GM23338 (cell line): ENCODE measurements around the gene DPT. TPM values are rescaled to one million over a fixed set of nuclear protein-coding genes. Genes with fewer than 3 reads are reported as not detected.

Source experiments
- ATAC-seq: fragments of 200-7000 bp; cut with Tn5 transposase; 3 replicates; pipeline ENCODE4 v1.9.1; 2020
- DNase-seq: peaks from one replicate; pipeline ENCODE4 v3.0.0-alpha.2; 2015; ENCODE audit warnings: low spot score
- H2AFZ ChIP-seq: fragments of 200-600 bp; sonication (generic); 2 replicates; pipeline ENCODE4 v1.8.0; 2016; ENCODE audit warnings: antibody characterized with exemption, mild to moderate bottlenecking, moderate library complexity
- H3F3A ChIP-seq: fragments of 200-600 bp; sonication (generic); replicated peaks from 2 replicates; pipeline ENCODE4 v1.8.0; 2017; ENCODE audit warnings: antibody characterized with exemption, mixed run types, low read depth
- H3K27ac ChIP-seq: fragments of 200-600 bp; sonication (generic); 2 replicates; pipeline ENCODE4 v1.6.1; 2016; ENCODE audit warnings: low read depth
- H3K27me3 ChIP-seq: fragments of 200-600 bp; sonication (generic); 2 replicates; pipeline ENCODE4 v1.8.0; 2016; ENCODE audit warnings: mild to moderate bottlenecking, mixed run types, moderate library complexity; ENCODE audit not compliant: insufficient read depth
- H3K36me3 ChIP-seq: fragments of 200-600 bp; sonication (generic); 2 replicates; pipeline ENCODE4 v1.8.0; 2016; ENCODE audit warnings: mild to moderate bottlenecking; ENCODE audit not compliant: insufficient read depth
- H3K4me1 ChIP-seq: fragments of 200-600 bp; sonication (generic); 2 replicates; pipeline ENCODE4 v1.8.0; 2016; ENCODE audit warnings: mild to moderate bottlenecking, moderate library complexity; ENCODE audit not compliant: insufficient read depth
- H3K4me2 ChIP-seq: fragments of 200-600 bp; sonication (generic); 2 replicates; pipeline ENCODE4 v1.7.1; 2017; ENCODE audit warnings: mixed run types
- H3K4me3 ChIP-seq: fragments of 200-600 bp; sonication (generic); 2 replicates; pipeline ENCODE4 v1.6.1; 2016; ENCODE audit warnings: mixed run types
- H3K79me2 ChIP-seq: fragments of 200-600 bp; sonication (generic); replicated peaks from 2 replicates; pipeline ENCODE4 v1.8.0; 2017; ENCODE audit warnings: mild to moderate bottlenecking; ENCODE audit not compliant: insufficient read depth
- H3K9me2 ChIP-seq: fragments of 200-600 bp; sonication (generic); 2 replicates; pipeline ENCODE4 v1.8.0; 2017; ENCODE audit not compliant: insufficient read depth
- H4K20me1 ChIP-seq: fragments of 200-600 bp; sonication (generic); replicated peaks from 2 replicates; pipeline ENCODE4 v1.8.0; 2017; ENCODE audit warnings: mild to moderate bottlenecking; ENCODE audit not compliant: insufficient read depth
- H3K27ac Mint-ChIP-seq: 2 replicates; pipeline ENCODE4 v1.8.0; 2020; ENCODE audit warnings: inconsistent platforms, mild to moderate bottlenecking, moderate library complexity, mixed read lengths
- H3K27me3 Mint-ChIP-seq: 3 replicates; pipeline ENCODE4 v1.8.0; 2022; ENCODE audit warnings: low read depth, mild to moderate bottlenecking, moderate library complexity, mixed read lengths, inconsistent platforms; ENCODE audit not compliant: insufficient read depth, poor library complexity
- H3K36me3 Mint-ChIP-seq: 3 replicates; pipeline ENCODE4 v1.8.0; 2021; ENCODE audit warnings: low read depth, mild to moderate bottlenecking, inconsistent platforms, moderate library complexity, mixed read lengths
- H3K4me1 Mint-ChIP-seq: 3 replicates; pipeline ENCODE4 v1.8.0; 2020; ENCODE audit warnings: mild to moderate bottlenecking, inconsistent platforms, mixed read lengths
- H3K4me3 Mint-ChIP-seq: 3 replicates; pipeline ENCODE4 v1.8.0; 2021; ENCODE audit warnings: moderate library complexity, mild to moderate bottlenecking, inconsistent platforms, mixed read lengths
- H3K9me3 Mint-ChIP-seq: 3 replicates; pipeline ENCODE4 v1.8.0; 2020; ENCODE audit warnings: moderate library complexity, mild to moderate bottlenecking, inconsistent platforms, mixed read lengths
- CREB1 ChIP-seq: fragments of 250-450 bp; sonication (Bioruptor Pico); IDR thresholded peaks from 2 replicates; pipeline ENCODE4 v1.5.0; 2020; ENCODE audit warnings: low read depth, mild to moderate bottlenecking, moderate library complexity
- CTCF ChIP-seq, 2 experiments: fragments of 200-600 bp in 1 of 2; sonication (generic) in 1 of 2; conservative IDR thresholded peaks; 2 replicates each; pipeline versions ENCODE4 v1.5.1 to v1.6.1; 2016 to 2017; ENCODE audit warnings: antibody characterized with exemption in 2 of 2, low read depth in 2 of 2, mild to moderate bottlenecking in 2 of 2, moderate library complexity in 1 of 2
- ETS1 ChIP-seq: IDR thresholded peaks from 2 replicates; pipeline ENCODE4 v1.6.1; 2016; ENCODE audit warnings: antibody characterized with exemption
- EZH2 ChIP-seq: fragments of 200-600 bp; sonication (generic); IDR thresholded peaks from one replicate; pipeline ENCODE4 v1.8.0; 2017; ENCODE audit warnings: antibody characterized with exemption, mild to moderate bottlenecking, low read depth; ENCODE audit not compliant: unreplicated experiment
- EZH2phosphoT487 ChIP-seq: fragments of 200-600 bp; sonication (generic); IDR thresholded peaks from one replicate; pipeline ENCODE4 v1.8.1; 2018; ENCODE audit warnings: antibody characterized with exemption; ENCODE audit not compliant: unreplicated experiment
- JUNB ChIP-seq: IDR thresholded peaks from one replicate; pipeline ENCODE4 v1.6.1; 2016; ENCODE audit warnings: antibody characterized with exemption; ENCODE audit not compliant: unreplicated experiment
- NANOG ChIP-seq: IDR thresholded peaks from 2 replicates; pipeline ENCODE4 v1.6.1; 2016; ENCODE audit warnings: antibody characterized with exemption, borderline replicate concordance
- POLR2AphosphoS5 ChIP-seq: IDR thresholded peaks from 2 replicates; pipeline ENCODE4 v1.6.1; 2016; ENCODE audit warnings: antibody characterized with exemption, low read depth
- REST ChIP-seq: IDR thresholded peaks from one replicate; pipeline ENCODE4 v1.6.1; 2018; ENCODE audit warnings: antibody characterized with exemption; ENCODE audit not compliant: unreplicated experiment
- STAT1 ChIP-seq: IDR thresholded peaks from one replicate; pipeline ENCODE4 v1.6.1; 2016; ENCODE audit warnings: antibody characterized with exemption; ENCODE audit not compliant: unreplicated experiment
- ZNF114 ChIP-seq: fragments of 250-450 bp; sonication (Bioruptor Pico); IDR thresholded peaks from 2 replicates; pipeline ENCODE4 v1.5.0; 2020; ENCODE audit warnings: mild to moderate bottlenecking, moderate library complexity
- ZNF331 ChIP-seq: fragments of 250-450 bp; sonication (Bioruptor Pico); IDR thresholded peaks from 2 replicates; pipeline ENCODE4 v1.5.0; 2020; ENCODE audit warnings: low read depth, mild to moderate bottlenecking, moderate library complexity
- ZNF462 ChIP-seq: fragments of 250-450 bp; sonication (Bioruptor Pico); IDR thresholded peaks from 2 replicates; pipeline ENCODE4 v1.5.0; 2020; ENCODE audit warnings: mild to moderate bottlenecking, moderate library complexity
- polyA plus RNA-seq: library from polyadenylated mRNA; unstranded; fragments of >200 nt; fragmentation: Nextera tagmentation; extraction: Ambion mirVana; gene quantifications from 2 replicates; pipeline ENCODE4 v1.2.1, GENCODE V29; 2016
- total RNA-seq: library from RNA; depleted of rRNA; stranded (reverse); fragments of >200 nt; shearing (Covaris generic); gene quantifications from 2 replicates; pipeline ENCODE4 v1.2.3, GENCODE V29; 2014

DPT gene
- total and polyA plus RNA-seq, 2 experiments from 2014 or later = not detected

- TF ChIP-seq REST = no peak
- TF ChIP-seq ZNF114 = no peak
- no peak for TF ChIP-seq EZH2phosphoT487
- TF ChIP-seq JUNB = no peak
These were observed 43.5 kb upstream of the DPT start (continued) for GRCh38 chr1:168772428-168773060.

GRCh38 chr1:168771104-168771630 lies 42.2 kb upstream of the DPT start:
- H3K4me3 Mint-ChIP-seq = no peak overlapping the region
- Histone ChIP-seq H3F3A (no peaks in the 10 kb centered on the region), H4K20me1 (no peaks in the 10 kb centered on the region), H3K4me2 (no peak overlapping the region), H3K36me3 (no peaks in the 10 kb centered on the region), H3K79me2 (no peaks in the 10 kb centered on the region), H3K4me1 (no peaks in the 10 kb centered on the region), H3K4me3 (no peak overlapping the region), H3K27me3 (no peaks in the 10 kb centered on the region), H3K27ac (no peak overlapping the region), H2AFZ (no peak overlapping the region), H3K9me2 (no peaks in the 10 kb centered on the region)
- H3K36me3 Mint-ChIP-seq = no peaks in the 10 kb centered on the region
- no peak for DNase-seq
- H3K4me1 Mint-ChIP-seq = no peaks in the 10 kb centered on the region
- no peaks in the 10 kb centered on the region for H3K27me3 Mint-ChIP-seq
- H3K9me3 Mint-ChIP-seq = no peaks in the 10 kb centered on the region
- ATAC-seq = no peak
- H3K27ac Mint-ChIP-seq = no peak overlapping the region
- TF ChIP-seq JUNB (no peak), ZNF462 (CRISPR knock-in tag) (no peak), STAT1 (no peak), ETS1 (no peak), NANOG (no peak), ZNF114 (no peak), EZH2 (no peak), POLR2AphosphoS5 (no peak), CTCF (conservative IDR thresholded peaks at IDR 0.05; ENCODE audit: low read depth in 2 of 2) (no peak), ZNF331 (no peak), CREB1 (no peak)
